22Rv1 (cell line): ENCODE results near the gene ZCCHC4.

Source experiments
- CTCF ChIP-seq: fragments of 450-650 bp; IDR thresholded peaks from 2 replicates; pipeline ENCODE4 v1.5.1; 2017; ENCODE audit warnings: mild to moderate bottlenecking
- ZFX ChIP-seq: fragments of 450-650 bp; IDR thresholded peaks from 2 replicates; pipeline ENCODE4 v1.6.1; 2017; ENCODE audit warnings: antibody characterized with exemption, borderline replicate concordance

GRCh38 chr4:25406081-25406692 lies 93.6 kb downstream of the ZCCHC4 start:
- TF ChIP-seq CTCF (no peak), ZFX (no peak)
